HG02973 (cell line): ENCODE measurements around the gene STK17B.
A peak's percentile ranks its signal among the peaks of the same experiment; 100 is the strongest.

Experiments
- ATAC-seq: cut with Tn5 transposase; IDR thresholded peaks from one replicate; pipeline ENCODE4 v1.9.1; 2021; ENCODE audit warnings: moderate library complexity; ENCODE audit not compliant: unreplicated experiment

Gene STK17B

GRCh38 chr2:196184921-196185320, 13.5 kb upstream of the STK17B start:
- ATAC-seq = no peak

- ATAC-seq = no peak
Observed at GRCh38 chr2:196183528-196184231, 12.3 kb upstream of the STK17B start.

GRCh38 chr2:196183172-196183473, 11.7 kb upstream of the STK17B start:
- no peak for ATAC-seq

GRCh38 chr2:196182439-196183171, 11.2 kb upstream of the STK17B start:
- peak; percentile 84 for ATAC-seq

GRCh38 chr2:196181484-196181883, 10.1 kb upstream of the STK17B start:
- ATAC-seq = no peak

GRCh38 chr2:196177124-196177523, 5.7 kb upstream of the STK17B start:
- no peak for ATAC-seq

GRCh38 chr2:196176142-196176738, 4.9 kb upstream of the STK17B start:
- ATAC-seq = peak; percentile 60

GRCh38 chr2:196174404-196174803, 3.0 kb upstream of the STK17B start:
- no peak for ATAC-seq

- ATAC-seq = no peak
Observed at GRCh38 chr2:196173505-196173904, 2.1 kb upstream of the STK17B start.

- ATAC-seq = no peak
Observed at GRCh38 chr2:196172951-196173350, 1.6 kb upstream of the STK17B start.

GRCh38 chr2:196171946-196172345, 568 bp upstream of the STK17B start:
- ATAC-seq = no peak

- ATAC-seq = peak; percentile 7
Observed at GRCh38 chr2:196170606-196171247, 651 bp downstream of the STK17B start.

GRCh38 chr2:196170213-196170605, 1.2 kb downstream of the STK17B start:
- ATAC-seq = peak; percentile 23

- no peak for ATAC-seq
Observed at GRCh38 chr2:196169516-196169915, 1.9 kb downstream of the STK17B start.

- no peak for ATAC-seq
Observed at GRCh38 chr2:196168181-196168580, 3.2 kb downstream of the STK17B start.

- ATAC-seq = no peak
Observed at GRCh38 chr2:196167666-196168065, 3.7 kb downstream of the STK17B start.

GRCh38 chr2:196166876-196167275, 4.5 kb downstream of the STK17B start:
- ATAC-seq = no peak

- no peak for ATAC-seq
Observed at GRCh38 chr2:196165016-196165415, 6.4 kb downstream of the STK17B start.

GRCh38 chr2:196163285-196163684, 8.1 kb downstream of the STK17B start:
- ATAC-seq = no peak

- no peak for ATAC-seq
Observed at GRCh38 chr2:196162586-196163175, 8.7 kb downstream of the STK17B start.

GRCh38 chr2:196160946-196161345, 10.4 kb downstream of the STK17B start:
- ATAC-seq = no peak
